ENCODE results near the gene SH3BGRL2. TPM values are rescaled to one million over a fixed set of nuclear protein-coding genes. Genes with fewer than 3 reads are reported as not detected.

SH3BGRL2 gene
- total RNA-seq, 1 experiment from 2014 or later, result 13.8 TPM

DNA sequence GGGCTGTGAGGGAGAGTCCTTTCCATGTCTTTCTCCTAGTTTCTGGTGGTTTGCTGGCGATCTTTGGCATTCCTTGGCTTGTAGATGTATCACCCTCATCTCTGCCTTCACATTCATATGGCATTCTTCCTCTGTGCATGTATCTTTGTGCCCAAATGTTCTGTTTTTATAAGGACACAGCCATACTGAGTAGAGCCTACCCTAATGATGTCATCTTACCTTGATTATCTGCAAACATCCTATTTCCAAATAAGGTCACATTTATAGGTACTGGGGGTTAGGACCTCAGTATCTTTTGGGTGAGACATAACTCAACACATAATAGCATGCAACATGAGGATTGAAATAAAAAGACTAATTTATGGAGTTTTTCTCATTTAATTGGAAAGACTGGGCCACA lies 5.5 kb downstream of the SH3BGRL2 start:
- peaks cover 17% of the 10 kb centered on the region for H3K4me1 Mint-ChIP-seq
- DNase-seq (ENCODE audit: low spot score) (no peak), ATAC-seq (no peak)
- ChIA-PET POLR2A (no interaction called here), CTCF (interaction anchor here (0.6 kb wide), 1 partner anchor 8 kb away, joined by 3 read pairs; no protein-coding TSS in a partner anchor)
- no peaks in the 10 kb centered on the region for H3K9me3 Mint-ChIP-seq
- TF ChIP-seq, protein P1, sequence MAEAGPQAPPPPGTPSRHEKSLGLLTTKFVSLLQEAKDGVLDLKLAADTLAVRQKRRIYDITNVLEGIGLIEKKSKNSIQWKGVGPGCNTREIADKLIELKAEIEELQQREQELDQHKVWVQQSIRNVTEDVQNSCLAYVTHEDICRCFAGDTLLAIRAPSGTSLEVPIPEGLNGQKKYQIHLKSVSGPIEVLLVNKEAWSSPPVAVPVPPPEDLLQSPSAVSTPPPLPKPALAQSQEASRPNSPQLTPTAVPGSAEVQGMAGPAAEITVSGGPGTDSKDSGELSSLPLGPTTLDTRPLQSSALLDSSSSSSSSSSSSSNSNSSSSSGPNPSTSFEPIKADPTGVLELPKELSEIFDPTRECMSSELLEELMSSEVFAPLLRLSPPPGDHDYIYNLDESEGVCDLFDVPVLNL (CRISPR knock-in tag; IDR thresholded peaks at IDR 0.05; ENCODE audit: borderline replicate concordance, low read depth), result no peak
- no peak for TF ChIP-seq ZNF671 (CRISPR knock-in tag; IDR thresholded peaks at IDR 0.05)
- no peak for TF ChIP-seq RELA (CRISPR knock-in tag; IDR thresholded peaks at IDR 0.05; ENCODE audit: borderline replicate concordance)
- TF ChIP-seq ETV6 (CRISPR knock-in tag; IDR thresholded peaks at IDR 0.05), result no peak
- TF ChIP-seq, protein P2, sequence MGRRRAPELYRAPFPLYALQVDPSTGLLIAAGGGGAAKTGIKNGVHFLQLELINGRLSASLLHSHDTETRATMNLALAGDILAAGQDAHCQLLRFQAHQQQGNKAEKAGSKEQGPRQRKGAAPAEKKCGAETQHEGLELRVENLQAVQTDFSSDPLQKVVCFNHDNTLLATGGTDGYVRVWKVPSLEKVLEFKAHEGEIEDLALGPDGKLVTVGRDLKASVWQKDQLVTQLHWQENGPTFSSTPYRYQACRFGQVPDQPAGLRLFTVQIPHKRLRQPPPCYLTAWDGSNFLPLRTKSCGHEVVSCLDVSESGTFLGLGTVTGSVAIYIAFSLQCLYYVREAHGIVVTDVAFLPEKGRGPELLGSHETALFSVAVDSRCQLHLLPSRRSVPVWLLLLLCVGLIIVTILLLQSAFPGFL (CRISPR knock-in tag; IDR thresholded peaks at IDR 0.05; ENCODE audit: borderline replicate concordance), result no peak
- TF ChIP-seq ELF4 (CRISPR knock-in tag; IDR thresholded peaks at IDR 0.05; ENCODE audit: low read depth), result no peak
- TF ChIP-seq NR2C2 (CRISPR knock-in tag; IDR thresholded peaks at IDR 0.05), result no peak
- TF ChIP-seq, protein P3, sequence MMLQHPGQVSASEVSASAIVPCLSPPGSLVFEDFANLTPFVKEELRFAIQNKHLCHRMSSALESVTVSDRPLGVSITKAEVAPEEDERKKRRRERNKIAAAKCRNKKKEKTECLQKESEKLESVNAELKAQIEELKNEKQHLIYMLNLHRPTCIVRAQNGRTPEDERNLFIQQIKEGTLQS (CRISPR knock-in tag; conservative IDR thresholded peaks at IDR 0.05), result no peak
- TF ChIP-seq, protein P4, sequence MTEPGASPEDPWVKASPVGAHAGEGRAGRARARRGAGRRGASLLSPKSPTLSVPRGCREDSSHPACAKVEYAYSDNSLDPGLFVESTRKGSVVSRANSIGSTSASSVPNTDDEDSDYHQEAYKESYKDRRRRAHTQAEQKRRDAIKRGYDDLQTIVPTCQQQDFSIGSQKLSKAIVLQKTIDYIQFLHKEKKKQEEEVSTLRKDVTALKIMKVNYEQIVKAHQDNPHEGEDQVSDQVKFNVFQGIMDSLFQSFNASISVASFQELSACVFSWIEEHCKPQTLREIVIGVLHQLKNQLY (CRISPR knock-in tag; IDR thresholded peaks at IDR 0.05), result no peak
- TF ChIP-seq NFYB (CRISPR knock-in tag; conservative IDR thresholded peaks at IDR 0.05; ENCODE audit: low read depth), result no peak
- TF ChIP-seq RORB (CRISPR knock-in tag; IDR thresholded peaks at IDR 0.05), result no peak
- TF ChIP-seq TCF7 (CRISPR knock-in tag; IDR thresholded peaks at IDR 0.05; ENCODE audit: low read depth), result no peak
- TF ChIP-seq NR1H2 (CRISPR knock-in tag; IDR thresholded peaks at IDR 0.05), result no peak
- TF ChIP-seq, protein P5, sequence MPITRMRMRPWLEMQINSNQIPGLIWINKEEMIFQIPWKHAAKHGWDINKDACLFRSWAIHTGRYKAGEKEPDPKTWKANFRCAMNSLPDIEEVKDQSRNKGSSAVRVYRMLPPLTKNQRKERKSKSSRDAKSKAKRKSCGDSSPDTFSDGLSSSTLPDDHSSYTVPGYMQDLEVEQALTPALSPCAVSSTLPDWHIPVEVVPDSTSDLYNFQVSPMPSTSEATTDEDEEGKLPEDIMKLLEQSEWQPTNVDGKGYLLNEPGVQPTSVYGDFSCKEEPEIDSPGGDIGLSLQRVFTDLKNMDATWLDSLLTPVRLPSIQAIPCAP (CRISPR knock-in tag; IDR thresholded peaks at IDR 0.05), result no peak
- TF ChIP-seq, protein P6, sequence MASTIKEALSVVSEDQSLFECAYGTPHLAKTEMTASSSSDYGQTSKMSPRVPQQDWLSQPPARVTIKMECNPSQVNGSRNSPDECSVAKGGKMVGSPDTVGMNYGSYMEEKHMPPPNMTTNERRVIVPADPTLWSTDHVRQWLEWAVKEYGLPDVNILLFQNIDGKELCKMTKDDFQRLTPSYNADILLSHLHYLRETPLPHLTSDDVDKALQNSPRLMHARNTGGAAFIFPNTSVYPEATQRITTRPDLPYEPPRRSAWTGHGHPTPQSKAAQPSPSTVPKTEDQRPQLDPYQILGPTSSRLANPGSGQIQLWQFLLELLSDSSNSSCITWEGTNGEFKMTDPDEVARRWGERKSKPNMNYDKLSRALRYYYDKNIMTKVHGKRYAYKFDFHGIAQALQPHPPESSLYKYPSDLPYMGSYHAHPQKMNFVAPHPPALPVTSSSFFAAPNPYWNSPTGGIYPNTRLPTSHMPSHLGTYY (CRISPR knock-in tag; IDR thresholded peaks at IDR 0.05), result no peak
- TF ChIP-seq CBFB (CRISPR knock-in tag; IDR thresholded peaks at IDR 0.05; ENCODE audit: low read depth), result no peak
- no peak for TF ChIP-seq NFATC4 (CRISPR knock-in tag; IDR thresholded peaks at IDR 0.05)
- TF ChIP-seq TEAD4 (CRISPR knock-in tag; IDR thresholded peaks at IDR 0.05), result no peak
- TF ChIP-seq SP1 (CRISPR knock-in tag; conservative IDR thresholded peaks at IDR 0.05), result no peak
- no peaks in the 10 kb centered on the region for H3K36me3 Mint-ChIP-seq
- H3K27ac Mint-ChIP-seq, result no peak overlapping the region
- no peak overlapping the region for H3K4me3 Mint-ChIP-seq
- no peaks in the 10 kb centered on the region for H3K27me3 Mint-ChIP-seq (ENCODE audit: low read depth)

DNA sequence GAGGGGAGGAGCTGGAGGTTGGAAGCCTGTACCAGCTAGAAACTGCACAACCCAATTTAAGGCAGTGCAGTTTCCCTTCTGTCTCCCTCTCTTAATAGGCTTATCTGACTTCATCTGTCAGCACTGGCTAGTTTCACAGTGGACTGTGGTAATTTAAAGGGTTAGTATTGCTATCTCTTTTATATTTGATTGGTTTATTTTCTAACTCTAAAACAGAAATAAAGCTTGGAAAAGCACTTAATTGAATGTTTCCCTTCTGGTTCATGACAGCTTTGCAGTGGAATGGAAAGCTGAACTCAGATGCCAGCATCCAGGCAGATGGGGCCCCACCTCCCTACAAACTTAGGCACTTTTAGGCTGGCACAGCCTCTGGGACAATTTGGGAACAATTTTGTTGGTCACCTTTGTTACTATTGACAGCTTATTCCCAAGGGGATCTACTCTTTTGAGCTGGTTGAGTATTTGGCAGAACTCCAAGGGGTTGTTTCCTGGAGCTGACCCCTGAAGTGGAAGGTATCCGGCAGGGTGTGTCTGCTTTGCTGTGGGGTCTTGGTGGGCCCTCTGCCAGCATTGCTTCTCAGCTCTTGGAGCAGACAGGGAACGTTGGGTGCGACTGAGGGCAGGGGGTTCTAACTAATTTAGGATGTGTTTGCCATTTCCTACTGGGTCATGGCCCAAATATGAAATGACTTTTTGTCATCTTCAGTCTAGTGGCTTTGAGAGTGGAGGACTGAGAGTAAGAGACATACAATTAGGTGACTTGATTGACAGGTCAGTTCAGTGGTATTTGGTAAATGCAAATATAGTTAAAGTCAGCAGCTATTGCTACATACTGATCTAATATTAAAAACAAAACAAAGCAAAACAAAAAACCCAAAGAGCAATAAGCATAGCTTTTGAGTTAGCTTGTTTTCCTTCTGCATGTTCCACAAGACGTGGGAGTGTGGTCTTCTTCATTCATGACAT lies 9.3 kb downstream of the SH3BGRL2 start:
- Mint-ChIP-seq H3K36me3 (no peaks in the 10 kb centered on the region), H3K4me3 (no peak overlapping the region), H3K27me3 (ENCODE audit: low read depth) (no peaks in the 10 kb centered on the region), H3K4me1 (no peaks in the 10 kb centered on the region), H3K9me3 (no peaks in the 10 kb centered on the region), H3K27ac (no peak overlapping the region)
- ATAC-seq (no peak), DNase-seq (ENCODE audit: low spot score) (no peak)
- ChIA-PET CTCF (interaction anchor here (0.5 to 1.4 kb wide), 2 partner anchors 9 to 94 kb away, joined by 3 to 5 read pairs; partner anchors contain the start of gene SH3BGRL2), POLR2A (interaction anchor here (0.9 to 1.5 kb wide), 2 partner anchors 9 to 19 kb away, joined by 3 to 7 read pairs; partner anchors contain the start of gene SH3BGRL2)
- TF ChIP-seq, protein P7, sequence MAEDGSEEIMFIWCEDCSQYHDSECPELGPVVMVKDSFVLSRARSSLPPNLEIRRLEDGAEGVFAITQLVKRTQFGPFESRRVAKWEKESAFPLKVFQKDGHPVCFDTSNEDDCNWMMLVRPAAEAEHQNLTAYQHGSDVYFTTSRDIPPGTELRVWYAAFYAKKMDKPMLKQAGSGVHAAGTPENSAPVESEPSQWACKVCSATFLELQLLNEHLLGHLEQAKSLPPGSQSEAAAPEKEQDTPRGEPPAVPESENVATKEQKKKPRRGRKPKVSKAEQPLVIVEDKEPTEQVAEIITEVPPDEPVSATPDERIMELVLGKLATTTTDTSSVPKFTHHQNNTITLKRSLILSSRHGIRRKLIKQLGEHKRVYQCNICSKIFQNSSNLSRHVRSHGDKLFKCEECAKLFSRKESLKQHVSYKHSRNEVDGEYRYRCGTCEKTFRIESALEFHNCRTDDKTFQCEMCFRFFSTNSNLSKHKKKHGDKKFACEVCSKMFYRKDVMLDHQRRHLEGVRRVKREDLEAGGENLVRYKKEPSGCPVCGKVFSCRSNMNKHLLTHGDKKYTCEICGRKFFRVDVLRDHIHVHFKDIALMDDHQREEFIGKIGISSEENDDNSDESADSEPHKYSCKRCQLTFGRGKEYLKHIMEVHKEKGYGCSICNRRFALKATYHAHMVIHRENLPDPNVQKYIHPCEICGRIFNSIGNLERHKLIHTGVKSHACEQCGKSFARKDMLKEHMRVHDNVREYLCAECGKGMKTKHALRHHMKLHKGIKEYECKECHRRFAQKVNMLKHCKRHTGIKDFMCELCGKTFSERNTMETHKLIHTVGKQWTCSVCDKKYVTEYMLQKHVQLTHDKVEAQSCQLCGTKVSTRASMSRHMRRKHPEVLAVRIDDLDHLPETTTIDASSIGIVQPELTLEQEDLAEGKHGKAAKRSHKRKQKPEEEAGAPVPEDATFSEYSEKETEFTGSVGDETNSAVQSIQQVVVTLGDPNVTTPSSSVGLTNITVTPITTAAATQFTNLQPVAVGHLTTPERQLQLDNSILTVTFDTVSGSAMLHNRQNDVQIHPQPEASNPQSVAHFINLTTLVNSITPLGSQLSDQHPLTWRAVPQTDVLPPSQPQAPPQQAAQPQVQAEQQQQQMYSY (CRISPR knock-in tag; IDR thresholded peaks at IDR 0.05), result no peak
- TF ChIP-seq, protein P8, sequence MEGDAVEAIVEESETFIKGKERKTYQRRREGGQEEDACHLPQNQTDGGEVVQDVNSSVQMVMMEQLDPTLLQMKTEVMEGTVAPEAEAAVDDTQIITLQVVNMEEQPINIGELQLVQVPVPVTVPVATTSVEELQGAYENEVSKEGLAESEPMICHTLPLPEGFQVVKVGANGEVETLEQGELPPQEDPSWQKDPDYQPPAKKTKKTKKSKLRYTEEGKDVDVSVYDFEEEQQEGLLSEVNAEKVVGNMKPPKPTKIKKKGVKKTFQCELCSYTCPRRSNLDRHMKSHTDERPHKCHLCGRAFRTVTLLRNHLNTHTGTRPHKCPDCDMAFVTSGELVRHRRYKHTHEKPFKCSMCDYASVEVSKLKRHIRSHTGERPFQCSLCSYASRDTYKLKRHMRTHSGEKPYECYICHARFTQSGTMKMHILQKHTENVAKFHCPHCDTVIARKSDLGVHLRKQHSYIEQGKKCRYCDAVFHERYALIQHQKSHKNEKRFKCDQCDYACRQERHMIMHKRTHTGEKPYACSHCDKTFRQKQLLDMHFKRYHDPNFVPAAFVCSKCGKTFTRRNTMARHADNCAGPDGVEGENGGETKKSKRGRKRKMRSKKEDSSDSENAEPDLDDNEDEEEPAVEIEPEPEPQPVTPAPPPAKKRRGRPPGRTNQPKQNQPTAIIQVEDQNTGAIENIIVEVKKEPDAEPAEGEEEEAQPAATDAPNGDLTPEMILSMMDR (IDR thresholded peaks at IDR 0.05), result no peak
- TF ChIP-seq PRRX2 (CRISPR knock-in tag; IDR thresholded peaks at IDR 0.05) (no peak), SP1 (CRISPR knock-in tag; conservative IDR thresholded peaks at IDR 0.05) (no peak)
